GM20000 (cell line): ENCODE data around the gene TDRD10.

Experiments
- DNase-seq: peaks from one replicate; pipeline ENCODE4 v3.0.0; 2012; ENCODE audit warnings: low spot score
- CTCF ChIP-seq: IDR thresholded peaks from 2 replicates; pipeline ENCODE4 v1.5.1; 2012; ENCODE audit warnings: mild to moderate bottlenecking, control low read depth; ENCODE audit errors: extremely low read depth, missing control alignments

Gene TDRD10

GRCh38 chr1:154565876-154566275 is 63.9 kb downstream of the TDRD10 start:
- no peak for TF ChIP-seq CTCF
- no peak for DNase-seq

GRCh38 chr1:154567386-154568156 is 65.6 kb downstream of the TDRD10 start, which contains the start of gene CHRNB2:
Gene CHRNB2, plus strand, starts transcription at chr1:154567778. Its CDS starts 267 bp downstream, at chr1:154568045.
- no peak for TF ChIP-seq CTCF
- peak; percentile 92 for DNase-seq

DNA sequence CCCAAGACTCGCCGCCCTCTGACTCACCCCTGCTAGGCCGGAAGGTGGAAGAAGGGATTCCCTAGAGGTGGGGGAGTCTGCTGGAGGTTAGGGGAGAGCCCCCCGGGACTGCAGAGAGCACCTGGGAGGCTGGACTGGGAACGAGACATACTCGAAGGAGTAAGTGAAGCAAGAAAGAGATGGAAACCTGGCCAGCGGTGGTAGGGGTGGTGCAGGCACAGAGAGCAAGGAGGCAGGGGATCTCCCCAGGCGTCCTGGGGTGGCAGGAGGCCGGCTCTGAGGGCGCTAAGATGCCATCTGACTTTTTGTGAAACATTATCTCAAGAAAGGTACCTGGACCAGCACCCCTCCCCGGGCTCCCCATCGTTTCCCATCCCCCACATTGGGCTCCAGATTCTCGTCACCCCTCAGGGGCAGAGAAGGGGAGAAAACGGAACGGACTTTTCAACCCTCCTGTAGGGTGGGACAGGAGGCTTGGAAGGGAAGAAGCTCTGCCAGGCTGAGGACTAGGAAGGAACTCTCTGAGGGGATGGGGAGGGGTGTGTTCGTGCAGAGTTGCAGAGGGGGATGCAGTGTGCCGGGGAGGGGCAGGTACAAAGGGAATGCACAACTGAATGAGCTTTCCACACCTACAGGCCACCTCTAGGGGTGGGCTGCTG is 66.3 kb downstream of the TDRD10 start:
- TF ChIP-seq CTCF: no peak
- no peak for DNase-seq

DNA sequence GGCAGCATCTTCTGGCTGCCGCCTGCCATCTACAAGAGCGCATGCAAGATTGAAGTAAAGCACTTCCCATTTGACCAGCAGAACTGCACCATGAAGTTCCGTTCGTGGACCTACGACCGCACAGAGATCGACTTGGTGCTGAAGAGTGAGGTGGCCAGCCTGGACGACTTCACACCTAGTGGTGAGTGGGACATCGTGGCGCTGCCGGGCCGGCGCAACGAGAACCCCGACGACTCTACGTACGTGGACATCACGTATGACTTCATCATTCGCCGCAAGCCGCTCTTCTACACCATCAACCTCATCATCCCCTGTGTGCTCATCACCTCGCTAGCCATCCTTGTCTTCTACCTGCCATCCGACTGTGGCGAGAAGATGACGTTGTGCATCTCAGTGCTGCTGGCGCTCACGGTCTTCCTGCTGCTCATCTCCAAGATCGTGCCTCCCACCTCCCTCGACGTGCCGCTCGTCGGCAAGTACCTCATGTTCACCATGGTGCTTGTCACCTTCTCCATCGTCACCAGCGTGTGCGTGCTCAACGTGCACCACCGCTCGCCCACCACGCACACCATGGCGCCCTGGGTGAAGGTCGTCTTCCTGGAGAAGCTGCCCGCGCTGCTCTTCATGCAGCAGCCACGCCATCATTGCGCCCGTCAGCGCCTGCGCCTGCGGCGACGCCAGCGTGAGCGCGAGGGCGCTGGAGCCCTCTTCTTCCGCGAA is 69.4 kb downstream of the TDRD10 start:
- no peak for TF ChIP-seq CTCF
- no peak for DNase-seq

DNA sequence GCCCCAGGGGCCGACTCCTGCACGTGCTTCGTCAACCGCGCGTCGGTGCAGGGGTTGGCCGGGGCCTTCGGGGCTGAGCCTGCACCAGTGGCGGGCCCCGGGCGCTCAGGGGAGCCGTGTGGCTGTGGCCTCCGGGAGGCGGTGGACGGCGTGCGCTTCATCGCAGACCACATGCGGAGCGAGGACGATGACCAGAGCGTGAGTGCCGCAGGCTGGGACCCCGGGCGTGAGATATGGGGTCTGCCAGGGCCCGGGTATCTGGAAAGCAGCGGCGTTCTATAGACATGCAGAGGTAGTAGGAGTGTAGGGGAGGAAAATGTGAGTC is 69.9 kb downstream of the TDRD10 start:
- TF ChIP-seq CTCF: no peak
- DNase-seq: no peak

- no peak for TF ChIP-seq CTCF
- DNase-seq: no peak
Measured at GRCh38 chr1:154572468-154573167, 70.6 kb downstream of the TDRD10 start.
